ENCODE measurements around the gene SMC1A. TPM values are rescaled to one million over a fixed set of nuclear protein-coding genes. Genes with fewer than 3 reads are reported as not detected.
"Not testable (repeated sequence)": the region's sequence is repeated elsewhere in the genome, so short reads cannot be mapped to it uniquely, and the experiment has no call there.

Gene SMC1A
- total and polyA plus RNA-seq, 2 experiments from 2014 or later, result 48.3 to 59.5 TPM

DNA sequence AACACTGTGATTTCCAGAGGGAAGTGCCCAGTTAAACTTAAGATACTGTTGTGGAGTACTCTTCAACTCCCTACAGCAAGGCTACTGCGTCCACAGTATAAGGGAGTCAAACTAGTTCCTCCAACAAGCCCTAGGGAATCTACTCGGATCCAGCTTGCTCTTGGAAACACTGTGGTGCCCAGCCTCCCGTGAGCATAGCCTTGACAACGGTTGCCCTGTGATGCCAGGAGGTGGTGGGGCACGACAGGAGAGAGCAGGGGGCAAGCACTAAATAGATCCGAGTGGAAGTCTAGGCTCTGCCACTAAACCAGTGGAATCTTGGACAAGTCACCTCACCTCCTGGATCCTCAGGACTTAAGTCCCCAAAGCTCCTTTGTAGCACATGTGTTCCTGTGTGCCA, 45.6 kb downstream of the SMC1A start:
- H3K4me3 ChIP-seq, result no peak overlapping the region
- H3K27me3 ChIP-seq, result no peaks in the 10 kb centered on the region
- H3K4me1 ChIP-seq (ENCODE audit: low read depth), result no peaks in the 10 kb centered on the region
- no peak overlapping the region for H3K27ac ChIP-seq
- H3K9me3 ChIP-seq (ENCODE audit: low read depth), result no peaks in the 10 kb centered on the region
- no peak for DNase-seq (ENCODE audit: low read depth in 1 of 2, low spot score in 1 of 2)
- TF ChIP-seq, protein P1, sequence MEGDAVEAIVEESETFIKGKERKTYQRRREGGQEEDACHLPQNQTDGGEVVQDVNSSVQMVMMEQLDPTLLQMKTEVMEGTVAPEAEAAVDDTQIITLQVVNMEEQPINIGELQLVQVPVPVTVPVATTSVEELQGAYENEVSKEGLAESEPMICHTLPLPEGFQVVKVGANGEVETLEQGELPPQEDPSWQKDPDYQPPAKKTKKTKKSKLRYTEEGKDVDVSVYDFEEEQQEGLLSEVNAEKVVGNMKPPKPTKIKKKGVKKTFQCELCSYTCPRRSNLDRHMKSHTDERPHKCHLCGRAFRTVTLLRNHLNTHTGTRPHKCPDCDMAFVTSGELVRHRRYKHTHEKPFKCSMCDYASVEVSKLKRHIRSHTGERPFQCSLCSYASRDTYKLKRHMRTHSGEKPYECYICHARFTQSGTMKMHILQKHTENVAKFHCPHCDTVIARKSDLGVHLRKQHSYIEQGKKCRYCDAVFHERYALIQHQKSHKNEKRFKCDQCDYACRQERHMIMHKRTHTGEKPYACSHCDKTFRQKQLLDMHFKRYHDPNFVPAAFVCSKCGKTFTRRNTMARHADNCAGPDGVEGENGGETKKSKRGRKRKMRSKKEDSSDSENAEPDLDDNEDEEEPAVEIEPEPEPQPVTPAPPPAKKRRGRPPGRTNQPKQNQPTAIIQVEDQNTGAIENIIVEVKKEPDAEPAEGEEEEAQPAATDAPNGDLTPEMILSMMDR (IDR thresholded peaks at IDR 0.05; ENCODE audit: low read depth, low read length), result no peak
- no peaks in the 10 kb centered on the region for H3K36me3 ChIP-seq

DNA sequence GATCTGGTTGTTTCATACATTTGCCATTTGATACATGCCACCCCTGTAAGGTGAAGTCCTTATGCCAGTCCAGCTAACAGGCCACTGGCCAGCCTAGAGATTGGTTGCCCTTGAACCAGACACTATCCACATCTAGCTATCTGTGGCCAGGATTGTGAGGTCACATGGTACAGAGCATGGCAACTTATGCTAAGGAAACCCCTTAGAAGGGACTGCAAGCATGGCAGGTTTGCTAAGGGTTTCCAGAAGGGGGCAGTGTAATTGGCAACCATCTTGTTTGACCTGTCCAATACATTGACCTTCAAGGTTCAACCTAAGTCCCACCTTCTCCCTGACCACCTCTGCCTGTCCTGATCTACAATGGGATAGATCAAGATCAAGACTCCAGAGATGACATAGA, 47.5 kb downstream of the SMC1A start:
- Histone ChIP-seq H3K27me3 (no peaks in the 10 kb centered on the region), H3K36me3 (no peaks in the 10 kb centered on the region)
- no peak for DNase-seq (ENCODE audit: low read depth in 1 of 2, low spot score in 1 of 2)

DNA sequence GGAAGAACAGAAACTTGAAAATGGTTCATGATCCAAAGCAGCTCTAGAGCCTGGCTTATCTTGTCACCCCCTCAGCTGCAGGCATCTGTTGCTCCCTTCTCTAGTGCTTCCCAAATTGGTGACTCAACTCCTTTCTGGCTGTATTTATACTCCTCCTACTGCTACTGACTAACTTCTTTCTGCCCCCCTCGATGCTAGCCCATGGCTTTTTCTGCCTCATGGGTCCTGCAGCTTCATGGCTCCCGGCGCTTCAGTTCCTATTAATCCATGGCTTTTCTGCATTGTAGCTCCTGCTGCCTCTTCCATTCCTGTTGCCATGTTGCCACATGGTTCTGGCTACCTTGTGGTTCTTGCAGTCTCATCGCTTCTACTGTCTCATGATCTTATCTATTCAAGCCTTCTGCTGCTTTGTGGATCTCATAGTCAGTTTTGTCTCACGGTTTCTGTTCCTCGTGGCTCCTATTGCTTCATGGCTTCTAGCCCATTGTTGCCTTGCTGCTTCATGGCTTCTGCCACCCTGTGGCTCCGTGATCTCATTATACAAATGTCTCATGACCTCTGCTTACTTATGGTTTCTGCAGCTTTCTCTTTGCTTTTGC, 48.1 kb downstream of the SMC1A start:
- TF ChIP-seq, protein P1 (IDR thresholded peaks at IDR 0.05; ENCODE audit: low read depth, low read length), result no peak
- Histone ChIP-seq H3K27ac (no peak overlapping the region), H3K27me3 (no peaks in the 10 kb centered on the region), H3K4me3 (no peak overlapping the region), H3K36me3 (no peaks in the 10 kb centered on the region), H3K4me1 (ENCODE audit: low read depth) (no peaks in the 10 kb centered on the region), H3K9me3 (ENCODE audit: low read depth) (no peaks in the 10 kb centered on the region)
- peak in 1 of 2 donors; percentile 34 for DNase-seq (ENCODE audit: low read depth in 1 of 2, low spot score in 1 of 2)

More for the DNA sequence above, 47.5 kb downstream of the SMC1A start:
- H3K27ac ChIP-seq, result no peak overlapping the region
- TF ChIP-seq, protein P1 (IDR thresholded peaks at IDR 0.05; ENCODE audit: low read depth, low read length), result no peak
- no peak overlapping the region for H3K4me3 ChIP-seq
- H3K4me1 ChIP-seq (ENCODE audit: low read depth), result no peaks in the 10 kb centered on the region
- H3K9me3 ChIP-seq (ENCODE audit: low read depth), result no peaks in the 10 kb centered on the region

DNA sequence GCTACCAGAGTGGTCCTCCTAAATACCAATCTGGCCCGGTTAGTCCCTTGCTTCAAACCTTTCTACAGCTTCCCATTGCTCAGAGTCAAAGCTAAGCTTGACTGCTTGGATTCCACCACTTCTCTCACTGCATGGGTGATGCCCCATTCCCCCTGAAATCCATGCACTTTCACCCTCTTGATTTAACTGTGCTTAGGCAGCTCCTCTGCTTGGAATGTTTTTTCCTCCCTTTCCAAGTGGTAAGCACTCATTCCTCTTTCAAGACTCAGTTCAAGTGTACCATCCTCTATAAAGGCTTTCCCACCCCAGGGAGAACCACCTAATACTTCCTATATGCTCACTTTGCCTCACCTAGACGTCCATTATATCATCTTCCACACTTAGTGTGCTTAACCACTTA, 49.1 kb downstream of the SMC1A start:
- no peak for DNase-seq (ENCODE audit: low read depth in 1 of 2, low spot score in 1 of 2)
- Histone ChIP-seq H3K36me3 (no peaks in the 10 kb centered on the region), H3K27me3 (no peaks in the 10 kb centered on the region), H3K9me3 (ENCODE audit: low read depth) (no peaks in the 10 kb centered on the region), H3K4me3 (no peak overlapping the region), H3K4me1 (ENCODE audit: low read depth) (no peaks in the 10 kb centered on the region), H3K27ac (no peak overlapping the region)
- TF ChIP-seq, protein P1 (IDR thresholded peaks at IDR 0.05; ENCODE audit: low read depth, low read length), result no peak

DNA sequence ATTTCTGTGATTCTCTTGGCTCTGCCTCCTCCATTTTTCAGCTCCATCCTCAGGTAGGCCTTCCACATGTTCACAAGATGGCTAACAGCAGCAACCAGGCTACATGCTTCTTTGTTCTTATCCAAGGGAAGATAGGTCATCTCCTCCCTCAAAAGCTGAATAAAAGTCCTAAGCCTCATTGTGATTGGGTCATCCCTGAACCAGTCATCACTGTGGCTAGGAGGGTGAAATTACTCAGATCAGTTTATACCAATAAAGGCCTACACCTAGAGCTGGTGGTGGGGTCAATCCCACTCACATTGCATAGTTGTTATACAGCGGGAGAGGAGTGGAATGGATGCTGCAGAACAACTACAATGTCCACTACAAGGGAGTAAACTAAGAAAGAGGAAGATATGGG, 56.0 kb downstream of the SMC1A start:
- H3K4me1 ChIP-seq (ENCODE audit: low read depth); H3K36me3 ChIP-seq; H3K4me3 ChIP-seq; H3K27me3 ChIP-seq; DNase-seq (ENCODE audit: low read depth in 1 of 2, low spot score in 1 of 2); H3K9me3 ChIP-seq (ENCODE audit: low read depth); H3K27ac ChIP-seq: not testable (repeated sequence)

DNA sequence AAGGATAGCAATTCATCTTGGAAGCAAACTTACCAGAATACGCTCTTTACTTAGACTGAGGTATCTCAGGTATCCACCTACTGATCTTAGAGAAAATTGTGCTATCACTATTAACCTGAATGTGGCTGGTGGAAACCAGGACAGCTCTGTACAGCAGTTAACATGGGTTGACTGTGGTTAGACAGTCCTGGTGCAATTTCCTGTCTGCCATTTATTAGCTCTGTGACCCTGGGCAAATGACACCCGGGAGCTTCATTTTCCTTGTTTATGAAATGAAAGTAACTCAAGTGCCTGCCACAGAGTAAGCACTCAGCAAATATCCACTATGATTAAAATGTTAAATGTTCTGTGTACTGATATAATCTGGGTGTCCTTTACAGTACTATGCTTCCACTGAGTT, 60.0 kb downstream of the SMC1A start:
- DNase-seq (ENCODE audit: low read depth in 1 of 2, low spot score in 1 of 2), result no peak
- Histone ChIP-seq H3K9me3 (ENCODE audit: low read depth) (peaks cover 2% of the 10 kb centered on the region), H3K4me1 (ENCODE audit: low read depth) (no peaks in the 10 kb centered on the region), H3K4me3 (no peak overlapping the region), H3K27ac (no peak overlapping the region), H3K27me3 (no peaks in the 10 kb centered on the region), H3K36me3 (no peaks in the 10 kb centered on the region)
- TF ChIP-seq, protein P1 (IDR thresholded peaks at IDR 0.05; ENCODE audit: low read depth, low read length), result no peak
